ENCODE data around the gene OR51E2.

OR51E2 gene

DNA sequence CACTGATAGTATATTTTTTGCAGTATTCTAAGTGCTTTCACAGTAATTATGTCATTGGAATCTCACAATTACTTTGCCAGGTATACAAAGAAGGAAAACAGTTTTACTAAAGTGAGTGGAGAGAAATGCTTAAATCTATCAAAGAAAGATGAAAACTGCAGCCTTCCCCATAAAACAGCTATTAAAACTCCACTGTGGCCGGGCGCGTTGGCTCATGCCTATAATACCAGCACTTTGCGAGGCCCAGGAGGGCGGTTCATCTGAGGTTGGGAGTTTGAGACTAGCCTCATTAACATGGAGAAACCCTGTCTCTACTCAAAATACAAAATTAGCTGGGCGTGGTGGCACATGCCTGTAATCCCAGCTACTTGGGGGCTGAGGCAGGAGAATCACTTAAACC, 34.8 kb downstream of the OR51E2 start:
- no peak for DNase-seq

- DNase-seq: no peak
These were observed 38.8 kb downstream of the OR51E2 start for GRCh38 chr11:4658629-4659445.

- DNase-seq: no peak
These were observed 42.9 kb downstream of the OR51E2 start for GRCh38 chr11:4654635-4655369.

DNA sequence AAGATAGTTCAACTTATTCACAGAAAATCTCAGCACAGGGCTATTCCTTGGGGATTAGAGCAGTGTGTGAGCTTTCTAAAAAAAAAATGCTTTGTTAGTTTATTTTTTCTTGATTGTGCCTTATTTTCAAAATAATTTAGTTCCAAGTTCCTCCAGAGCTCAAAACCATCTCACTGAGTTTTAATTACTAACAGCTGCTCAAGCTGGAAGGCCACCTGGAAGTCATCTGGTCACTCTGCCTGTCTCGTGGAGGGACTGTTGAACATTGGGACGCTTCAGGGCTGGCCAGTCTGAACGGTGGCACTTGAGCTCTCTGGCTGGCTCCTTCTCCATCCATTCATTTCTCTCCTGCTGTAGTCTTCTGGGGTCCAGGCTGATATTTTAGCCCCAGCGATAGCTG, 49.9 kb downstream of the OR51E2 start:
- no peak for DNase-seq

DNA sequence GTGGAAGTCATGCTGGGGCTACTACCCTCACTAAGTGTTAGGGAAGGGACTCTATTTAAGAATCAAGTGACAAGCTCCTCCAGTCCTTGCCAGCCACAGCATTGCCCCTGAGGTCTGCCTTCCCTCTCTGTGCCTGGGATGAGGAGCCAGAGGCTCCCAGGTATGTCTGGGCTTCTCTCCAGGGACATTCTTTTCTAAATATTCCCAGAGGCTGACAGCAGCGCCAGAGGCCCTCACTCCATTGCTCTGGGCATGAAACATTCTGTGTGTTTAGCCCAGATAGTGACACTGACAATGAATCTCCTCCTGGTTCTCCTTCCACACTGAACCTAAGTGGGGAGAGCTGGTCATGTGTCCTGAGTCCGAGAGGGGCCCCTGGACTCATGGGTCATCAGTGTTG, 51.7 kb downstream of the OR51E2 start:
- no peak for DNase-seq

DNA sequence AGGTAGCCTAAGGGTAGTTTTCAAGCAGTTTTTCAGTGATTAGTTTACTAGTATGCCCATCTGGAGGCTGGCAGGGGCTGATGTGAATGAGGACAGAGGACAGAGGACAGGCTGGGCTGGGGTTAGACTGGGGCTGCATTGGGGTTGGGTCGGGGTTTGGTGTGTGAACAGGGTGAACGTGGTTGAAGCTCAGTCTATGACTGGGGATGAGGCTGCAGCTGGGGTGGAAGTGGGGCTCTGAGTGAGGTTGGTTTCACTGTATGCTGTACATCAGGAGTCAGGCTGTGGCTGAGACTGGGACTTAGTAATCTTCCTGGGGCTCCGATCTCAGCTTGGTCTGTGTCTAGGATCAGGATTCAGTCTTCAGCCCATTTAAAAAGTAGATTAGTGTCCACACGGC, 53.4 kb downstream of the OR51E2 start:
- DNase-seq: no peak

DNA sequence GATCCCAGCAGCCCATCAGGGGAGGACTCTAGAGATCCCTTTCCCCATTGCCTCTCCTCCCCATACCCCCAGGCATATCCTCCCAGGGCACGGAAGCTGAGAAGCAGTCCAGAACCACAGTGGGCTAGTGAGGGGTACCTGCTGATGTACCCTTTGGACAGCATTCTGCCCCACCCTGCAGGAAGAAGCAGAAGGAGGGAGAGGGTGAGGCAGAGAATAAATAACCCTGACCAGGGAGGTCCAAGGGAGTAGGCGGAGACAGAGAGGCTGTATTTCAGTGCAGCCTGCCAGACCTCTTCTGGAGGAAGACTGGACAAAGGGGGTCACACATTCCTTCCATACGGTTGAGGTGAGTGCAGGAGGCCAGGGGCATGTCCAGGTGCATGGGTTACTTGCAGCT, 54.0 kb downstream of the OR51E2 start, which contains the start of gene OR51E1:
OR51E1 (plus strand) TSS at position 301 of the 400 bp plus-strand sequence. CDS start 8,545 bp downstream, outside the sequence.
- no peak for DNase-seq

DNA sequence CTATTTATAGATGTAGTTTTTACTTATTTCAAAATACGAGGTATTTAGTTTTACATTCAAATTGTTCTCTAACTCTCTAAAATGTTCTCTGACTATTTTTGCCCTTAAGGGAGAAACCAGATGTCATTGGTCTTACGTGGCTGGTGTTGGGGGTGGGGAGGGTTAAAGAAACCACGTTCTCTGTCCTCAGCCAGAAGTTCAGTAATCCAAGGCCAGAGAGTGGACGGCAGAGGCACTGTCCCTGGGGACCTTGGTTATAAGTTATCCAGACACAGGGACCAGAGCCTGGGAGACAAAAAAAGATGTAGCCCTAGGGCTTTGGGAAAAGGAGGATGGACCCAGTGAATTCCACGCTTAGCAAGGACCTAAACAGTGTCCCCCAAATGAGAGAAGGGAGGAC, 54.6 kb downstream of the OR51E2 start:
- no peak for DNase-seq

- no peak for DNase-seq
These were observed 55.6 kb downstream of the OR51E2 start for GRCh38 chr11:4642043-4642442.

- no peak for DNase-seq
These were observed 56.2 kb downstream of the OR51E2 start for GRCh38 chr11:4641501-4641900.

DNA sequence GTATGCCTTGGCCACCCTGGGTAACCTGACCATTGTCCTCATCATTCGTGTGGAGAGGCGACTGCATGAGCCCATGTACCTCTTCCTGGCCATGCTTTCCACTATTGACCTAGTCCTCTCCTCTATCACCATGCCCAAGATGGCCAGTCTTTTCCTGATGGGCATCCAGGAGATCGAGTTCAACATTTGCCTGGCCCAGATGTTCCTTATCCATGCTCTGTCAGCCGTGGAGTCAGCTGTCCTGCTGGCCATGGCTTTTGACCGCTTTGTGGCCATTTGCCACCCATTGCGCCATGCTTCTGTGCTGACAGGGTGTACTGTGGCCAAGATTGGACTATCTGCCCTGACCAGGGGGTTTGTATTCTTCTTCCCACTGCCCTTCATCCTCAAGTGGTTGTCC, 57.7 kb downstream of the OR51E2 start:
- DNase-seq: no peak

DNA sequence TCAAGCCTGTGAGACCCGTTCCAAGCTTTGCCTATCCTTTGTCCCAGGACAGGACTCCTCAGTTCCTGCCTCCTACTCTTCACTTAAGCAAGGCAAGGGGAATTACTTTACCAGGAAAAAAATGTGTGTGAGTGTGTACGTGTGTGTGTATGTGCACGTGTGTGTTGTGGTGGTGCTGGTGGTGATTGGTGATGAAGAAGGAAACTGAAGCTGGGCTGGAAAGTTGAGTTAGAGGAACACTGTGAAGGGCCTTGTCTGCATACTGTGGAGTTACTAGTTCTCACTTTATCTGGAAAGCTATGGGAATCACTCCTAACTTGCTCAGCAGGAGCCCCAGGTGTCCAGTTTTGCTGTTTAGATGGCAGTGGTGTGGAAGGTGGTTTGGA, 60.0 kb downstream of the OR51E2 start:
- no peak for DNase-seq

GRCh38 chr11:4636962-4637661, 60.5 kb downstream of the OR51E2 start, which contains the start of gene OR51D1:
Gene OR51D1, plus strand, starts transcription at chr11:4637477. Its CDS starts 2,314 bp downstream, at chr11:4639791.
- peak; percentile 64 for DNase-seq

GRCh38 chr11:4636136-4636535, 61.5 kb downstream of the OR51E2 start:
- no peak for DNase-seq

Measured in NCI-H345 (cell line).